ENCODE measurements around the gene RASA4B.

DNA sequence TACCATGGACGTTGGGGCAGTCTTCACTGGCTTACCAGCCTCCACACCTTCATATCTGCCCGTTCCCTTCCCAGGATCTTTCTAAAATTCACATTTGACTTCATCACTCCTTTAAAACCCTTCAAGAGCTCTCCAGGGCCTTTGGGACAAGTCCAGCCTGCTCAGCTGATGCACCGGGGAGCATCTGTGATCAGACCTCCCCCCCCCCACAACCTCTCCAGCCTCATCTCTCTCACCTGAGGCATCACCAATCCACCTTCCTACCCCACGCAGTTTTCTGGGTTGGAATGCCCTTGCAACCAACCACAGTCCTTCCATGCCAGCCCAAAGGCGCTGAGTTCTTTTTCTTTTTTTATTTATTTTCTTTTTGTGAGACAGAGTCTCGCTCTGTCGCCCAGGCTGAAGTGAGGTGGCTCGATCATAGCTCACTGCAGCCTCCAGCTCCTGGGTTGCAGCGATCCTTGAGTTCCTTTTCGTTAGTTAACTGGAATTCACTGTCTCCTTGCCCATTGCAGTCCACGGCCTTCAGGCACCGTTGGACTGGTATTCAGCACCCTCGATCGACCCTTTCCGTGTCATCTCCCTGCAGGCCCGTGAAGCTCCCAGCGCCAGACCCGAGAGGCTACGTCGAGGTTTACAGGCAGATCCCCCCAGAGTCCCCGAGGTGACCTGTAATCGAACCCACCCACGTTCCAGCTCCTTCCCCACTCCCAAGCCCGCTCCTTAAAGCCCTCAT is 53.6 kb downstream of the RASA4B start:
- TF ChIP-seq EZH2 (IDR thresholded peaks at IDR 0.05; ENCODE audit: low read length), result no peak
- TF ChIP-seq, protein P1, sequence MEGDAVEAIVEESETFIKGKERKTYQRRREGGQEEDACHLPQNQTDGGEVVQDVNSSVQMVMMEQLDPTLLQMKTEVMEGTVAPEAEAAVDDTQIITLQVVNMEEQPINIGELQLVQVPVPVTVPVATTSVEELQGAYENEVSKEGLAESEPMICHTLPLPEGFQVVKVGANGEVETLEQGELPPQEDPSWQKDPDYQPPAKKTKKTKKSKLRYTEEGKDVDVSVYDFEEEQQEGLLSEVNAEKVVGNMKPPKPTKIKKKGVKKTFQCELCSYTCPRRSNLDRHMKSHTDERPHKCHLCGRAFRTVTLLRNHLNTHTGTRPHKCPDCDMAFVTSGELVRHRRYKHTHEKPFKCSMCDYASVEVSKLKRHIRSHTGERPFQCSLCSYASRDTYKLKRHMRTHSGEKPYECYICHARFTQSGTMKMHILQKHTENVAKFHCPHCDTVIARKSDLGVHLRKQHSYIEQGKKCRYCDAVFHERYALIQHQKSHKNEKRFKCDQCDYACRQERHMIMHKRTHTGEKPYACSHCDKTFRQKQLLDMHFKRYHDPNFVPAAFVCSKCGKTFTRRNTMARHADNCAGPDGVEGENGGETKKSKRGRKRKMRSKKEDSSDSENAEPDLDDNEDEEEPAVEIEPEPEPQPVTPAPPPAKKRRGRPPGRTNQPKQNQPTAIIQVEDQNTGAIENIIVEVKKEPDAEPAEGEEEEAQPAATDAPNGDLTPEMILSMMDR (optimal IDR thresholded peaks at IDR 0.05 in 1 of 3, IDR thresholded peaks at IDR 0.05 in 1 of 3, conservative IDR thresholded peaks at IDR 0.05 in 1 of 3; ENCODE audit: extremely low read depth in 1 of 3, insufficient read depth in 2 of 3, low read length in 3 of 3), result no peak
